Transverse colon (tissue), 1 donor: Measurements from ENCODE around the gene CORO2B.

Experiments used
- EP300 ChIP-seq: sonication (generic); formaldehyde crosslinking; IDR thresholded peaks from one replicate; pipeline ENCODE4 v1.6.1; 2017; ENCODE audit warnings: antibody characterized with exemption, low read depth
- POLR2A ChIP-seq: fragments of 450-650 bp; IDR thresholded peaks from one replicate; pipeline ENCODE4 v1.6.1; 2016; ENCODE audit warnings: antibody characterized with exemption, mild to moderate bottlenecking, moderate library complexity

DNA sequence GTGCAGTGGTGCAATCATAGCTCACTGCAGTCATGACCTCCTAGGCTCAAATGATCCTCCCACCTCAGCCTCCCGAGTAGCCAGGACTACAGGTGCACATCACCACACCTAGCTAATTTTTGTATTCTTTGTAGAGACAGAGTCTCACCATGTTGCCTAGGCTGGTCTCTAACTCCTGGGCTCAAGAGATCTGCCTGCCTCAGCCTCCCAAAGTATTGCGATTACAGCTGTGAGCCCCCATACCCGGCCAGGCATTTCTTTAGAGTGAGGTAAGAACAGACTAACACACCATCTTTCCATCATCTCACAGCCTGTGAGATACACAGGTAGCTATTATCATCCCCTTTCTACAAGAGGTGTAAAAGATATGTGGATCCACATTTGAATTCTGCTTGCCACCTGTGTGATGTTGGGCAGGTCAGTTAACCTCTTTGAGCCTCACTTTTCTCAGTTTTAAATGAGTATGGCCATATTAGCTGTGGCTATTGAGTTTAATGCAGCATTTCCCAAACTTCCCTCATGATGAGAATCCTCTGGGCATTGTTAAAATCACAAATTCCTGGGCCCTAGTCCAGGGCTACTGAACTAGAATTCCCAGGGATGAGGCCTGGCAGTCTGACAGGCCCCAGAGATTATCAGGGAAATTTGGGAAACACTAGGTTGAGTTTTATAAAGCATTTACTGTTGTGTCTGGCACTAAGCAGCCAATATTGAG, 195.9 kb downstream of the CORO2B start:
- TF ChIP-seq POLR2A (no peak), EP300 (no peak)
